ENCODE measurements around the gene AUTS2.

- TF ChIP-seq GATA2 (IDR thresholded peaks at IDR 0.05; ENCODE audit: low read depth, low read length) (no peak), GATA3 (IDR thresholded peaks at IDR 0.05; ENCODE audit: low read depth, low read length) (no peak)
These were observed 1085.9 kb downstream of the AUTS2 start for GRCh38 chr7:70684173-70684572.
